CD8-positive, alpha-beta memory T cell (primary cell): Measurements from ENCODE around the gene PIEZO2. TPM values are rescaled to one million over a fixed set of nuclear protein-coding genes. Genes with fewer than 3 reads are reported as not detected.
A peak's percentile ranks its signal among the peaks of the same experiment; 100 is the strongest.
"Not testable (repeated sequence)": the region's sequence is repeated elsewhere in the genome, so short reads cannot be mapped to it uniquely, and the experiment has no call there.

Source experiments
- CTCF ChIA-PET: fragments of 350-600 bp; sonication (Branson Sonifier 250); formaldehyde crosslinking; loops from one replicate; lab custom pipeline; 2021; ENCODE audit warnings: antibody characterized with exemption; lab: Charles Lee
- POLR2A ChIA-PET: fragments of 350-600 bp; sonication (Branson Sonifier 250); formaldehyde crosslinking; loops from one replicate; lab custom pipeline; 2021; ENCODE audit warnings: antibody characterized with exemption; lab: Charles Lee
- DNase-seq, 5 donors: peaks; one replicate each; pipeline versions ENCODE4 v3.0.0 to v3.0.0-alpha.2; 2020 to 2022; ENCODE audit warnings: mixed read lengths in 1 of 5
- H3K27ac ChIP-seq: one replicate; pipeline ENCODE4 v1.7.0; 2013; ENCODE audit warnings: low read depth, mild to moderate bottlenecking, low read length, moderate library complexity
- H3K27me3 ChIP-seq: 2 replicates; pipeline ENCODE4 v1.7.0; 2013; ENCODE audit warnings: low read length, mild to moderate bottlenecking; ENCODE audit not compliant: insufficient read depth, poor library complexity, severe bottlenecking
- H3K36me3 ChIP-seq: 2 replicates; pipeline ENCODE4 v1.7.0; 2013; ENCODE audit warnings: mild to moderate bottlenecking, low read length, moderate library complexity; ENCODE audit not compliant: insufficient read depth
- H3K4me1 ChIP-seq: 2 replicates; pipeline ENCODE4 v1.7.0; 2013; ENCODE audit warnings: mild to moderate bottlenecking, low read length, moderate library complexity; ENCODE audit not compliant: insufficient read depth
- H3K4me3 ChIP-seq: 2 replicates; pipeline ENCODE4 v1.7.0; 2013; ENCODE audit warnings: mild to moderate bottlenecking, low read length
- H3K9me3 ChIP-seq: 2 replicates; pipeline ENCODE4 v1.7.0; 2013; ENCODE audit warnings: mild to moderate bottlenecking, low read length
- H3K27ac Mint-ChIP-seq, 8 donors: one replicate each; pipeline ENCODE4 v1.8.0; 2020 to 2021; ENCODE audit warnings: mixed read lengths in 8 of 8, mild to moderate bottlenecking in 6 of 8, inconsistent platforms in 3 of 8, moderate library complexity in 3 of 8
- H3K27me3 Mint-ChIP-seq, 2 donors: one replicate each; pipeline ENCODE4 v1.8.0; 2020 to 2021; ENCODE audit warnings: mixed read lengths in 2 of 2, mild to moderate bottlenecking in 1 of 2, moderate library complexity in 1 of 2
- H3K36me3 Mint-ChIP-seq, 3 donors: one replicate each; pipeline ENCODE4 v1.8.0; 2020 to 2021; ENCODE audit warnings: mixed read lengths in 3 of 3, inconsistent platforms in 1 of 3, mild to moderate bottlenecking in 1 of 3
- H3K4me1 Mint-ChIP-seq, 3 donors: one replicate each; pipeline ENCODE4 v1.8.0; 2020 to 2021; ENCODE audit warnings: mixed read lengths in 3 of 3, inconsistent platforms in 1 of 3, mild to moderate bottlenecking in 1 of 3
- H3K4me3 Mint-ChIP-seq, 7 donors: one replicate each; pipeline ENCODE4 v1.8.0; 2020 to 2021; ENCODE audit warnings: mixed read lengths in 7 of 7, mild to moderate bottlenecking in 6 of 7, moderate library complexity in 4 of 7, inconsistent platforms in 2 of 7
- H3K9me3 Mint-ChIP-seq, 5 donors: one replicate each; pipeline ENCODE4 v1.8.0; 2020 to 2022; ENCODE audit warnings: mixed read lengths in 5 of 5, mild to moderate bottlenecking in 3 of 5, moderate library complexity in 2 of 5, inconsistent platforms in 1 of 5
- polyA plus RNA-seq: library from polyadenylated mRNA; unstranded; fragments of 300-500 nt; fragmentation: Illumina TruSeq; gene quantifications from one replicate; pipeline ENCODE4 v1.2.3, GENCODE V29; 2021
- total RNA-seq, 2 experiments: library from RNA; stranded (reverse); gene quantifications; one replicate each; pipeline ENCODE4 v1.2.3, GENCODE V29; 2021

Gene PIEZO2
- total and polyA plus RNA-seq, 3 experiments from 2014 or later: not detected

GRCh38 chr18:10939822-10940221, 209.5 kb downstream of the PIEZO2 start:
- no peak overlapping the region for H3K4me3 ChIP-seq
- no peaks in the 10 kb centered on the region for H3K9me3 ChIP-seq
- no peaks in the 10 kb centered on the region for H3K4me1 Mint-ChIP-seq
- H3K9me3 Mint-ChIP-seq: peaks cover 3 to 12% (median 6%) of the 10 kb centered on the region in 5 donors
- H3K27ac Mint-ChIP-seq: no peak overlapping the region
- H3K27ac ChIP-seq: no peak overlapping the region
- CTCF ChIA-PET: no interaction called here
- no peaks in the 10 kb centered on the region for H3K27me3 ChIP-seq
- H3K36me3 ChIP-seq: no peaks in the 10 kb centered on the region
- no peak overlapping the region for H3K4me3 Mint-ChIP-seq
- H3K36me3 Mint-ChIP-seq: no peaks in the 10 kb centered on the region
- H3K4me1 ChIP-seq: no peaks in the 10 kb centered on the region
- POLR2A ChIA-PET: no interaction called here
- DNase-seq: no peak
- H3K27me3 Mint-ChIP-seq: no peaks in the 10 kb centered on the region

DNA sequence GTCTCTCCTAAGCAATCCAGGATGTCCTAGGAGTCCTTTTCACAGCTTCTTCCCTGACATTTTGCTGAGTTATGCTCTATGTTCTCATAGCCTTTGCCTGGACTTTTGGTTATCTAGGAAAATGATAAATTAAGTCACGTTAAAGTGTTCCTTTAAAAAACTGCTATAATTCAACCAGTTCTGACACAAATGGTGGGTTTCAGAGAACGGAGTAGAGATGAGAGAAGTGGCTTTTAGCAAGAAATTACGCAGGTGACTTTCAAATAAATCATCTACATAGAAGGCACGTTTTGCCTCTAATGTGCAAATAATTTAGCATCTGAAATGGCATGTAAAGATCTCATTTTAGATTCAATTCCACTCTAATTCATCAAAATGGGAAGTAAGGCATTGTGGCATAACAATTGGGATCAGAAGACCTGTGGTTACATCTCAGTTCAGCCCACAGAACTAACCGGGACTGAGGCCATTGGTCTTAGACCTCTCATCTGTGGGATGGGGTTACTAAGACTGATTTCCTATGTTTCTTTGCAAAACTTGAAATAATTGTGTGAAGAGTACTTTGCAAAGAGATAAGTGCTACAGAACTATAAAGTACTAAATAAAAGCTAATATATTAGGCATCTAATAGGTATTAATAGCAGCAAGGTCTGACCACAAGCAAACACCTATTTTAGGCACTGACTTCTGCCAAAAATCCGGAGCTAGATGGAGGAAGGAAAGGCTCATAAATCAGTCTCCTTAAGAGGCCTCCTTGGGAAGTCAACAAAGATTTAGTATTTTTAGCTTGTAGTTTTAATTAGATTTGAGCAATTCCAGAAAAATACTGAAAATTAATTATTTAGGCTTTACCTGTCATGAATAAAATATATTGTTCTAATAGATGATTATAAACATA, 211.4 kb downstream of the PIEZO2 start:
- no peak for DNase-seq

DNA sequence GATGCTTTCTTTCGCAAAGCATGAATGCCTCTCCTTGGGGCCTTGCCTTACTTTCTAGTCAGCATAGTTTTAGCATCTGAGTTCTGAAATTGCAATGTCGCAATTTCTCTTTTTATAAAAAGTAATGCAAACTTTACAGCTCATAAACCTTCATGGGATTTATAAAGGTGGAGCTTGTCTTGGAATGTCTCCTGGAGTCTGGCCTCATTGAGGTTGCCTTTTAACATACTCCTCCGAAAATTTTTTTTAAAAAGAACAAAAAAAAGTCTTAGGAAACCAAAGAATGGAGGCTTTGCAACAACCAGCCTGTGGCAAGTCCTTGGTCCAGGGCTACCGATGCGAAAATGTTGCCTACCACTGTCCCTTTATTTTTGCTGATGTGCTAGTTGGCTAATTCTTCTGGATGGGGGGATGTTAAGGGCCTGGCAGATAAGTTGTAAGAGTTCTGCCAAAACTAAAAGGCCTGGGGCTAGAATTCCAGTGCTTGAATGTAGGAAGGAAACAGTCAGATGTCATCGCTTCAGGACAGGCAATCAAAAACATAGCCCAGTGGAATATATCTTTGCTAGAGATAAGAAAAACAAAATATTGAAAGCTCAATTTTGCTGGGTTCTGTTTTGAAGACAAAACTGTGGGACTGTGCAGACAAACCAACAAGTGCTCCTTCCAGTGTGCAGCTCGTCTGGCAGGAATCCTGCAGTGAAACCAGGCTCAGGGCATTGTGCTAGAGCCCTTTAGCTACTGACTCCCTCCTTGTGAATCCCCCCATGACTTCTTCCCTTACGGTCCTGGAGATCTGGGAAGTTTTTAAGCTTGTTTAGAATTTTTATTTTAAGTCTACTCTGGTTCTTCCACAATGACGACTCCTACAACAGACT, 213.0 kb downstream of the PIEZO2 start:
- Mint-ChIP-seq H3K4me3 (no peak overlapping the region), H3K9me3 (peaks cover 0 to 4% (median 0%) of the 10 kb centered on the region in 5 donors), H3K36me3 (no peaks in the 10 kb centered on the region), H3K4me1 (no peaks in the 10 kb centered on the region), H3K27me3 (no peaks in the 10 kb centered on the region), H3K27ac (no peak overlapping the region)
- no peak for DNase-seq
- Histone ChIP-seq H3K36me3 (no peaks in the 10 kb centered on the region), H3K4me1 (no peaks in the 10 kb centered on the region), H3K9me3 (no peaks in the 10 kb centered on the region), H3K27me3 (no peaks in the 10 kb centered on the region), H3K27ac (no peak overlapping the region), H3K4me3 (no peak overlapping the region)
- ChIA-PET POLR2A (no interaction called here), CTCF (no interaction called here)

More for the DNA sequence above, 211.4 kb downstream of the PIEZO2 start:
- Mint-ChIP-seq H3K9me3 (peaks cover 0 to 9% (median 3%) of the 10 kb centered on the region in 5 donors), H3K27me3 (no peaks in the 10 kb centered on the region), H3K4me3 (no peak overlapping the region), H3K27ac (no peak overlapping the region), H3K4me1 (no peaks in the 10 kb centered on the region), H3K36me3 (no peaks in the 10 kb centered on the region)
- ChIA-PET POLR2A (no interaction called here), CTCF (no interaction called here)
- H3K27me3 ChIP-seq: no peaks in the 10 kb centered on the region
- H3K9me3 ChIP-seq: no peaks in the 10 kb centered on the region
- H3K36me3 ChIP-seq: no peaks in the 10 kb centered on the region
- no peak overlapping the region for H3K27ac ChIP-seq
- no peaks in the 10 kb centered on the region for H3K4me1 ChIP-seq
- H3K4me3 ChIP-seq: no peak overlapping the region

GRCh38 chr18:10935588-10935987, 213.8 kb downstream of the PIEZO2 start:
- peaks cover 0 to 4% (median 0%) of the 10 kb centered on the region in 5 donors for H3K9me3 Mint-ChIP-seq

DNA sequence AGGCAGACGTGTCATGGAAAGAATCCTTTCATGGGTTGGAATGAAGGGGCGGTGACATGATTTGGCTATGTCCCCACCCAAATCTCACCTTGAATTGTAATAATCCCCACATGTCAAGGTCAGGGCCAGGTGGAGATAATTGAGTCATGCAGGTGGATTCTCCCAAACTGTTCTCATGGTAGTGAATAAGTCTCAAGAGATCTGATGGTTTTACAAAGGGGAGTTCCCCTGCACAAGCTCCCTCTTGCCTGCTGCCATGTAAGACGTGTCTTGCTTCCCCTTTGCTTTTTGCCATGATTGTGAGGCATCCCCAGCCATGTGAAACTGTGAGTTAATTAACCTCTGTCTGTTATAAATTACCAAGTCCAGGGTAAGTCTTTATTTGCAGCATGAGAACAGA, 215.7 kb downstream of the PIEZO2 start:
- H3K36me3 Mint-ChIP-seq, H3K27me3 Mint-ChIP-seq, H3K27ac ChIP-seq, H3K27ac Mint-ChIP-seq, H3K4me3 Mint-ChIP-seq, POLR2A ChIA-PET, CTCF ChIA-PET, DNase-seq, H3K4me1 Mint-ChIP-seq, H3K27me3 ChIP-seq, H3K9me3 Mint-ChIP-seq, H3K4me3 ChIP-seq, H3K9me3 ChIP-seq, H3K4me1 ChIP-seq, H3K36me3 ChIP-seq: not testable (repeated sequence)

More at GRCh38 chr18:10935588-10935987, 213.8 kb downstream of the PIEZO2 start:
- ChIA-PET POLR2A (no interaction called here), CTCF (no interaction called here)
- no peaks in the 10 kb centered on the region for H3K36me3 Mint-ChIP-seq
- H3K4me3 Mint-ChIP-seq: no peak overlapping the region
- Histone ChIP-seq H3K4me1 (no peaks in the 10 kb centered on the region), H3K4me3 (no peak overlapping the region), H3K9me3 (no peaks in the 10 kb centered on the region), H3K27me3 (no peaks in the 10 kb centered on the region), H3K36me3 (no peaks in the 10 kb centered on the region), H3K27ac (no peak overlapping the region)
- DNase-seq: no peak
- no peaks in the 10 kb centered on the region for H3K27me3 Mint-ChIP-seq
- peak overlapping the region in 1 of 8 donors; percentile 92 for H3K27ac Mint-ChIP-seq
- no peaks in the 10 kb centered on the region for H3K4me1 Mint-ChIP-seq

- Histone ChIP-seq H3K9me3 (no peaks in the 10 kb centered on the region), H3K36me3 (no peaks in the 10 kb centered on the region), H3K27me3 (no peaks in the 10 kb centered on the region), H3K4me3 (no peak overlapping the region), H3K27ac (no peak overlapping the region), H3K4me1 (no peaks in the 10 kb centered on the region)
- H3K4me3 Mint-ChIP-seq: no peak overlapping the region
- H3K4me1 Mint-ChIP-seq: no peaks in the 10 kb centered on the region
- no peaks in the 10 kb centered on the region for H3K27me3 Mint-ChIP-seq
- peaks cover 0 to 4% (median 2%) of the 10 kb centered on the region in 5 donors for H3K9me3 Mint-ChIP-seq
- POLR2A ChIA-PET: no interaction called here
- DNase-seq: no peak
- H3K36me3 Mint-ChIP-seq: no peaks in the 10 kb centered on the region
- no peak overlapping the region for H3K27ac Mint-ChIP-seq
- CTCF ChIA-PET: no interaction called here
Measured at GRCh38 chr18:10930076-10930475, 219.3 kb downstream of the PIEZO2 start.

DNA sequence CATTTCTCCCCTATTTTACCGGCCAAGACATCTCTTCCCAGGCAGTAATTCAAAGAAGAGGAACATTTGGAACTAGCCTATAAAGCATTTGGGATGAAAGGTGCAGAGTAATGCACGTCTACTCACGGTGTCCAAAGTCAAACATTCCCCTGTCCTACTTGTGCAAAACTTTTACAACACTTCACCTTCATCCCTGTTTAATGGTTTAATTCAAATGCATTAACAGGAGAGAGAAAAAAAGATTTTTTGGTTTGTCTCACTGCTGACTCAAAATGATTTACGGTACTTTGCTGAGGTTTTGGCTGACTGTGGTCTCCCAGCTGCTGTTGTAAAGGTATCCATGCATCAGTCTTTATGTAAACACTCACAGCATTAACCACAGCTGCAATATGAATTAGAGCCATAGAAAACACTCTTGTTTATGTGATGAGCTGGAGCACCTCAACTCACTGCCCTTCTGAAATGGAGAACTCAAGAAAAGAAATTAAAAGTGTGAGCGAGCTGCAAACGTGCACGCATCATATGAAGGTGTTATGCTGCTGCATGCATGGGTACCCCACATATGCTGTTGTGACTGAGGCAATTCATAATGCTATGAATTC, 220.5 kb downstream of the PIEZO2 start:
- Mint-ChIP-seq H3K4me1 (no peaks in the 10 kb centered on the region), H3K36me3 (no peaks in the 10 kb centered on the region), H3K27ac (no peak overlapping the region), H3K9me3 (peaks cover 0 to 4% (median 2%) of the 10 kb centered on the region in 5 donors), H3K27me3 (no peaks in the 10 kb centered on the region), H3K4me3 (no peak overlapping the region)
- no peak overlapping the region for H3K27ac ChIP-seq
- POLR2A ChIA-PET: no interaction called here
- no peaks in the 10 kb centered on the region for H3K4me1 ChIP-seq
- CTCF ChIA-PET: no interaction called here
- H3K9me3 ChIP-seq: no peaks in the 10 kb centered on the region
- no peaks in the 10 kb centered on the region for H3K36me3 ChIP-seq
- H3K4me3 ChIP-seq: no peak overlapping the region
- no peak for DNase-seq
- H3K27me3 ChIP-seq: no peaks in the 10 kb centered on the region
